H1 (cell line): ENCODE results near the gene CCNYL1. TPM values are rescaled to one million over a fixed set of nuclear protein-coding genes. Genes with fewer than 3 reads are reported as not detected.

Source experiments
- CTCF ChIA-PET: fragments of 300-600 bp; sonication (Branson Sonifier 250); formaldehyde crosslinking; loops from one replicate; lab custom pipeline; 2021; ENCODE audit not compliant: partially characterized antibody; lab: Charles Lee
- POLR2A ChIA-PET: fragments of 300-600 bp; sonication (Branson Sonifier 250); formaldehyde crosslinking; loops from one replicate; lab custom pipeline; 2021; ENCODE audit warnings: inconsistent platforms; ENCODE audit not compliant: partially characterized antibody; lab: Charles Lee
- DNase-seq, 2 experiments: peaks; one replicate each; pipeline versions ENCODE4 v3.0.0 to v3.0.0-alpha.2; 2010 to 2022; ENCODE audit warnings: low spot score in 2 of 2, low read depth in 1 of 2, mixed read lengths in 1 of 2
- FAIRE-seq: peaks from 2 replicates; lab custom pipeline; 2011; peaks lifted over from hg19 to GRCh38; lab: Jason Lieb, UNC
- H2AFZ ChIP-seq: 2 replicates; pipeline ENCODE4 v1.8.1; 2012; ENCODE audit warnings: low read length, inconsistent platforms
- H2AK5ac ChIP-seq: 2 replicates; pipeline ENCODE4 v1.6.1; 2013; ENCODE audit warnings: low read depth, low read length
- H2BK120ac ChIP-seq: replicated peaks from 2 replicates; pipeline ENCODE3; 2013; ENCODE audit warnings: low read depth, low read length, inconsistent platforms
- H2BK12ac ChIP-seq: 2 replicates; pipeline ENCODE4 v1.6.1; 2013; ENCODE audit warnings: low read depth, low read length
- H2BK15ac ChIP-seq: 2 replicates; pipeline ENCODE4 v1.6.1; 2013; ENCODE audit warnings: low read length
- H2BK20ac ChIP-seq: 2 replicates; pipeline ENCODE4 v1.6.1; 2013; ENCODE audit warnings: low read length
- H2BK5ac ChIP-seq: 2 replicates; pipeline ENCODE4 v1.6.1; 2013; ENCODE audit warnings: low read depth, low read length
- H3K14ac ChIP-seq: 2 replicates; pipeline ENCODE4 v1.6.1; 2013; ENCODE audit warnings: inconsistent platforms; ENCODE audit not compliant: insufficient read length
- H3K18ac ChIP-seq: 2 replicates; pipeline ENCODE4 v1.6.1; 2013; ENCODE audit warnings: low read length; ENCODE audit errors: extremely low read depth
- H3K23ac ChIP-seq: 2 replicates; pipeline ENCODE4 v1.6.1; 2013; ENCODE audit warnings: inconsistent platforms; ENCODE audit not compliant: insufficient read length
- H3K23me2 ChIP-seq: 2 replicates; pipeline ENCODE4 v1.6.1; 2013; ENCODE audit warnings: low read depth, low read length
- H3K27ac ChIP-seq: 2 replicates; pipeline ENCODE4 v1.6.1; 2011; ENCODE audit warnings: low read depth, low read length, inconsistent platforms
- H3K27me3 ChIP-seq, 4 experiments: replicated peaks in 1 of 4; 1 replicate in 1 of 4; 2 replicates in 3 of 4; pipeline versions ENCODE4 v1.6.1 to v1.8.1; 2011 to 2013; ENCODE audit warnings: low read length in 3 of 4, mild to moderate bottlenecking in 3 of 4, inconsistent platforms in 2 of 4, mixed read lengths in 2 of 4, moderate library complexity in 1 of 4; ENCODE audit not compliant: control insufficient read depth in 3 of 4, insufficient read depth in 3 of 4; ENCODE audit errors: extremely low read depth in 1 of 4
- H3K36me3 ChIP-seq, 4 experiments: 2 replicates each; pipeline versions ENCODE4 v1.6.1 to v1.8.1; 2011 to 2013; ENCODE audit warnings: mild to moderate bottlenecking in 4 of 4, low read length in 3 of 4, moderate library complexity in 2 of 4, control low read depth in 1 of 4, inconsistent platforms in 1 of 4; ENCODE audit not compliant: insufficient read depth in 4 of 4, control insufficient read depth in 2 of 4
- H3K4ac ChIP-seq: replicated peaks from 2 replicates; pipeline ENCODE3; 2013; ENCODE audit warnings: low read length, low read depth, mixed read lengths, inconsistent platforms; ENCODE audit not compliant: insufficient read length
- H3K4me1 ChIP-seq, 4 experiments: replicated peaks in 1 of 4; 1 replicate in 1 of 4; 2 replicates in 3 of 4; pipeline versions ENCODE4 v1.6.1 to v1.8.1; 2011 to 2013; ENCODE audit warnings: low read length in 3 of 4, inconsistent platforms in 2 of 4, mixed read lengths in 1 of 4; ENCODE audit not compliant: insufficient read depth in 4 of 4, control insufficient read depth in 3 of 4
- H3K4me2 ChIP-seq, 2 experiments: 2 replicates each; pipeline versions ENCODE4 v1.6.1 to v1.8.1; 2011 to 2013; ENCODE audit warnings: low read depth in 2 of 2, low read length in 2 of 2, control low read depth in 1 of 2, inconsistent platforms in 1 of 2, mild to moderate bottlenecking in 1 of 2; ENCODE audit not compliant: insufficient read depth in 1 of 2
- H3K4me3 ChIP-seq, 4 experiments: fragments of 200-600, 300-600 bp in 1 of 4; sonication (generic), shearing (Covaris generic), sonication (Bioruptor Twin) in 1 of 4; 2 replicates each; pipeline versions ENCODE4 v1.5.1 to v1.8.1; 2011 to 2016; ENCODE audit warnings: low read length in 4 of 4, low read depth in 3 of 4, control low read depth in 2 of 4, inconsistent platforms in 2 of 4, mild to moderate bottlenecking in 2 of 4, mixed read lengths in 1 of 4, moderate library complexity in 1 of 4; ENCODE audit not compliant: insufficient read depth in 2 of 4; ENCODE audit errors: extremely low read depth in 1 of 4
- H3K56ac ChIP-seq: replicated peaks from 2 replicates; pipeline ENCODE3; 2013; ENCODE audit warnings: low read depth, mild to moderate bottlenecking, mixed read lengths, low read length, inconsistent platforms; ENCODE audit not compliant: insufficient read length
- H3K79me1 ChIP-seq: 2 replicates; pipeline ENCODE4 v1.6.1; 2013; ENCODE audit warnings: low read depth, low read length, control low read depth
- H3K79me2 ChIP-seq, 2 experiments: 2 replicates each; pipeline versions ENCODE4 v1.6.1 to v1.8.1; 2012 to 2013; ENCODE audit warnings: low read length in 2 of 2, mild to moderate bottlenecking in 2 of 2, inconsistent platforms in 1 of 2; ENCODE audit not compliant: insufficient read depth in 2 of 2, control insufficient read depth in 1 of 2
- H3K9ac ChIP-seq, 4 experiments: replicated peaks in 1 of 4; 1 replicate in 1 of 4; 2 replicates in 3 of 4; pipeline versions ENCODE4 v1.6.1 to v1.8.1; 2011 to 2013; ENCODE audit warnings: low read depth in 3 of 4, low read length in 3 of 4, control low read depth in 2 of 4, mild to moderate bottlenecking in 2 of 4, moderate library complexity in 2 of 4, inconsistent platforms in 1 of 4; ENCODE audit errors: extremely low read depth in 1 of 4
- H3K9me3 ChIP-seq, 2 experiments: 2 replicates each; pipeline versions ENCODE4 v1.6.1 to v1.8.1; 2012 to 2013; ENCODE audit warnings: mild to moderate bottlenecking in 2 of 2, moderate library complexity in 2 of 2, control low read depth in 1 of 2, inconsistent platforms in 1 of 2, low read depth in 1 of 2, low read length in 1 of 2, mixed read lengths in 1 of 2; ENCODE audit not compliant: insufficient read depth in 2 of 2
- H4K20me1 ChIP-seq, 2 experiments: replicated peaks in 1 of 2; 2 replicates each; pipeline versions ENCODE3 to v1.8.1; 2011 to 2013; ENCODE audit warnings: inconsistent platforms in 2 of 2, low read length in 2 of 2, mild to moderate bottlenecking in 1 of 2; ENCODE audit not compliant: insufficient read depth in 2 of 2, control insufficient read depth in 1 of 2
- H4K5ac ChIP-seq: 2 replicates; pipeline ENCODE4 v1.6.1; 2013; ENCODE audit warnings: low read length, low read depth, mixed read lengths, inconsistent platforms; ENCODE audit not compliant: insufficient read length
- H4K8ac ChIP-seq: 2 replicates; pipeline ENCODE4 v1.8.0; 2013; ENCODE audit warnings: mild to moderate bottlenecking, moderate library complexity, low read length, inconsistent platforms; ENCODE audit not compliant: insufficient read depth; ENCODE audit errors: extremely low read depth
- H4K91ac ChIP-seq: replicated peaks from 2 replicates; pipeline ENCODE3; 2013; ENCODE audit warnings: low read length, mixed read lengths, inconsistent platforms; ENCODE audit not compliant: insufficient read length
- SIX5 ChIP-seq: IDR thresholded peaks from 2 replicates; pipeline ENCODE4 v1.6.1; 2011; ENCODE audit warnings: mild to moderate bottlenecking, low read depth, low read length
- TBP ChIP-seq: IDR thresholded peaks from 2 replicates; pipeline ENCODE4 v1.6.1; 2011; ENCODE audit warnings: low read depth, low read length, improper control_type of control experiment
- YY1 ChIP-seq: IDR thresholded peaks from 2 replicates; pipeline ENCODE4 v1.6.1; 2011; ENCODE audit warnings: low read depth, mild to moderate bottlenecking, low read length
- WGBS, 2 experiments: shearing (Covaris generic) in 1 of 2; methylation state at CpG; one replicate each; pipeline versions ENCODE4 v1.1.6 to v1.1.7; 2013 to 2015; ENCODE audit warnings: low lambda C conversion rate in 2 of 2, mixed read lengths in 2 of 2, inconsistent platforms in 1 of 2, low coverage in 1 of 2, missing lambda C conversion rate in 1 of 2; ENCODE audit not compliant: insufficient replicate concordance in 2 of 2, insufficient coverage in 1 of 2, insufficient read length in 1 of 2; ENCODE audit errors: extremely low coverage in 1 of 2, missing lambda C conversion rate in 1 of 2; 5-methylcytosine and 5-hydroxymethylcytosine counted together
- polyA plus RNA-seq, 7 experiments: library from polyadenylated mRNA; depleted of rRNA in 3 of 7; stranded (reverse) in 5 of 7; unstranded in 2 of 7; fragments of >200 nt in 5 of 7; fragments of 200-250 nt in 2 of 7; gene quantifications; 1 replicate in 5 of 7; 2 replicates in 1 of 7; 4 replicates in 1 of 7; pipeline versions ENCODE4 v1.2.1 to v1.2.3, GENCODE V29; 2011 to 2013; ENCODE audit warnings: missing spikeins in 2 of 7, mixed read lengths in 2 of 7
- small RNA-seq: library from polyadenylated mRNA; stranded (forward); fragments of <200 nt; extraction: miRNeasy Mini kit (QIAGEN cat#:217004); gene quantifications from one replicate; pipeline ENCODE3, GENCODE V24; 2013; ENCODE audit not compliant: insufficient read depth
- total RNA-seq: library from RNA; stranded (reverse); fragmentation: NEBNext Ultra II Directional; extraction: Animal tissue kit (Norgen Biotek cat#: 25700); gene quantifications from 2 replicates; pipeline ENCODE4 v1.2.1, GENCODE V29; 2021

The CCNYL1 gene
- total and polyA plus RNA-seq, 2 of the 8 experiments (the other 6 are each of a cell fraction or from before 2014, with no cell fraction given), result 13.3 to 35.4 TPM

GRCh38 chr2:207802650-207803049, 91.2 kb downstream of the CCNYL1 start:
- Histone ChIP-seq H3K23ac (no peak overlapping the region), H3K23me2 (no peaks in the 10 kb centered on the region), H3K79me2 (no peaks in the 10 kb centered on the region), H2BK20ac (no peak overlapping the region), H3K14ac (no peak overlapping the region), H3K27me3 (no peaks in the 10 kb centered on the region), H3K4me3 (no peak overlapping the region), H2AK5ac (no peak overlapping the region), H4K20me1 (no peaks in the 10 kb centered on the region), H4K5ac (no peak overlapping the region), H3K9ac (no peak overlapping the region), H2BK12ac (no peak overlapping the region), H3K4me1 (peaks cover 0 to 6% (median 4%) of the 10 kb centered on the region in 4 experiments; a peak in 4 of 7 replicates), H4K91ac (no peak overlapping the region), H3K79me1 (no peaks in the 10 kb centered on the region), H3K36me3 (no peaks in the 10 kb centered on the region), H2BK15ac (no peak overlapping the region), H3K9me3 (no peaks in the 10 kb centered on the region), H3K56ac (no peak overlapping the region), H3K4me2 (no peak overlapping the region), H2BK5ac (no peak overlapping the region), H3K4ac (no peak overlapping the region), H4K8ac (no peak overlapping the region), H3K18ac (no peak overlapping the region), H2BK120ac (no peak overlapping the region), H3K27ac (no peak overlapping the region), H2AFZ (no peak overlapping the region)
- DNase-seq (no peak), FAIRE-seq (no peak)
- POLR2A ChIA-PET, result no interaction called here
- CTCF ChIA-PET, result interaction anchor here (0.7 to 1.2 kb wide), 2 partner anchors 53 to 170 kb away, joined by 3 read pairs; no protein-coding TSS in a partner anchor
- TF ChIP-seq YY1, result no peak
- no peak for TF ChIP-seq TBP
- TF ChIP-seq SIX5, result no peak
- 90% methylated on average over 6 of the region's 6 CpGs; no CpG with 5 or more reads in 1 of the 2 experiments for WGBS, 2 experiments

Small RNA genes lying within 50 kb of the gene (small RNA-seq; reads per million reads assigned to genes)
- not detected for gene RF00019
- gene RNU6-664P, result not detected

Other genes starting within 250 kb of the CCNYL1 start
- 97.4 and 99.0 TPM in 2 replicates for gene CREB1, start 181.7 kb upstream of the CCNYL1 start, total RNA-seq
- 32.2 and 46.3 TPM in 2 replicates for gene CREB1, start 181.7 kb upstream of the CCNYL1 start, polyA plus RNA-seq (2011; rRNA removed)
- gene METTL21A, start 86.2 kb upstream of the CCNYL1 start, total RNA-seq, result 52.2 and 55.0 TPM in 2 replicates
- gene METTL21A, start 86.2 kb upstream of the CCNYL1 start, polyA plus RNA-seq (2011; rRNA removed), result 31.3 and 36.2 TPM in 2 replicates
- gene FZD5, start 58.3 kb downstream of the CCNYL1 start, total RNA-seq, result 55.2 and 56.6 TPM in 2 replicates
- 13.4 and 20.2 TPM in 2 replicates for gene FZD5, start 58.3 kb downstream of the CCNYL1 start, polyA plus RNA-seq (2011; rRNA removed)